ENCODE data around the gene ZBTB45. TPM values are rescaled to one million over a fixed set of nuclear protein-coding genes. Genes with fewer than 3 reads are reported as not detected.
A peak's percentile ranks its signal among the peaks of the same experiment; 100 is the strongest.
"Not testable (repeated sequence)": the region's sequence is repeated elsewhere in the genome, so short reads cannot be mapped to it uniquely, and the experiment has no call there.

The ZBTB45 gene
- total RNA-seq, 1 donor from 2014 or later: 2.2 TPM

DNA sequence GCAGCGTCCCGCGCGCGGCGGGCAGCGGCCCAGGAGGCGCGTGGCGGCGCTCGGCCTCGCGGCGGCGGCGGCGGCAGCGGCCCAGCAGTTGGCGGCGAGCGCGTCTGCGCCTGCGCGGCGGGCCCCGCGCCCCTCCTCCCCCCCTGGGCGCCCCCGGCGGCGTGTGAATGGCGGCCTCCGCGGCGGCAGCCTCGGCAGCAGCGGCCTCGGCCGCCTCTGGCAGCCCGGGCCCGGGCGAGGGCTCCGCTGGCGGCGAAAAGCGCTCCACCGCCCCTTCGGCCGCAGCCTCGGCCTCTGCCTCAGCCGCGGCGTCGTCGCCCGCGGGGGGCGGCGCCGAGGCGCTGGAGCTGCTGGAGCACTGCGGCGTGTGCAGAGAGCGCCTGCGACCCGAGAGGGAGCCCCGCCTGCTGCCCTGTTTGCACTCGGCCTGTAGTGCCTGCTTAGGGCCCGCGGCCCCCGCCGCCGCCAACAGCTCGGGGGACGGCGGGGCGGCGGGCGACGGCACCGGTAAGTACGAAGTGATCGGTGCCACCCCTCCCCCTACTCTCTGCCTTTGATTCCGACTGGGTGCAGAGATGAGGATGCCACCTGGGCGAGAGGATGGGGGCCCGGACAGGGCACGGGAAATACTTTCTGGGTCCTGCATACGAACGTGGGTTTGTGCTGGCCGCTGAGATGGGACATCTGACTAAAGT lies 25.1 kb upstream of the ZBTB45 start:
- H3K79me2 ChIP-seq (ENCODE audit: low read depth): peaks cover 51% of the 10 kb centered on the region
- no peaks in the 10 kb centered on the region for H3K9me3 Mint-ChIP-seq
- TF ChIP-seq EZH2 (IDR thresholded peaks at IDR 0.05) (no peak), EZH2phosphoT487 (IDR thresholded peaks at IDR 0.05) (no peak)
- TF ChIP-seq, protein P1, sequence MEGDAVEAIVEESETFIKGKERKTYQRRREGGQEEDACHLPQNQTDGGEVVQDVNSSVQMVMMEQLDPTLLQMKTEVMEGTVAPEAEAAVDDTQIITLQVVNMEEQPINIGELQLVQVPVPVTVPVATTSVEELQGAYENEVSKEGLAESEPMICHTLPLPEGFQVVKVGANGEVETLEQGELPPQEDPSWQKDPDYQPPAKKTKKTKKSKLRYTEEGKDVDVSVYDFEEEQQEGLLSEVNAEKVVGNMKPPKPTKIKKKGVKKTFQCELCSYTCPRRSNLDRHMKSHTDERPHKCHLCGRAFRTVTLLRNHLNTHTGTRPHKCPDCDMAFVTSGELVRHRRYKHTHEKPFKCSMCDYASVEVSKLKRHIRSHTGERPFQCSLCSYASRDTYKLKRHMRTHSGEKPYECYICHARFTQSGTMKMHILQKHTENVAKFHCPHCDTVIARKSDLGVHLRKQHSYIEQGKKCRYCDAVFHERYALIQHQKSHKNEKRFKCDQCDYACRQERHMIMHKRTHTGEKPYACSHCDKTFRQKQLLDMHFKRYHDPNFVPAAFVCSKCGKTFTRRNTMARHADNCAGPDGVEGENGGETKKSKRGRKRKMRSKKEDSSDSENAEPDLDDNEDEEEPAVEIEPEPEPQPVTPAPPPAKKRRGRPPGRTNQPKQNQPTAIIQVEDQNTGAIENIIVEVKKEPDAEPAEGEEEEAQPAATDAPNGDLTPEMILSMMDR (IDR thresholded peaks at IDR 0.05): no peak
- H3F3A ChIP-seq (ENCODE audit: low read depth): peaks cover 52% of the 10 kb centered on the region
- H3K36me3 Mint-ChIP-seq: peaks cover 26% of the 10 kb centered on the region
- H3K4me2 ChIP-seq: peak overlapping the region; percentile 99
- peak overlapping the region; percentile 99 for H3K4me3 ChIP-seq
- no peak overlapping the region for H2AFZ ChIP-seq (replicated peaks)
- peak overlapping the region; percentile 50 for H3K27ac Mint-ChIP-seq
- peaks cover 12% of the 10 kb centered on the region for H3K4me1 ChIP-seq
- peaks cover 18% of the 10 kb centered on the region for H3K27me3 Mint-ChIP-seq (ENCODE audit: insufficient read depth, low read depth)
- DNase-seq (ENCODE audit: low spot score): peak; percentile 90
- H3K36me3 ChIP-seq: no peaks in the 10 kb centered on the region
- peaks cover 21% of the 10 kb centered on the region for H3K4me1 Mint-ChIP-seq
- peak overlapping the region; percentile 99 for H3K4me3 Mint-ChIP-seq
- H3K27me3 ChIP-seq: peaks cover 31% of the 10 kb centered on the region
- H3K9ac ChIP-seq: peak overlapping the region; percentile 91
- H3K27ac ChIP-seq: peak overlapping the region; percentile 94
- no peaks in the 10 kb centered on the region for H3K9me3 ChIP-seq (ENCODE audit: low read depth)
- H4K20me1 ChIP-seq (ENCODE audit: low read depth): peaks cover 51% of the 10 kb centered on the region

DNA sequence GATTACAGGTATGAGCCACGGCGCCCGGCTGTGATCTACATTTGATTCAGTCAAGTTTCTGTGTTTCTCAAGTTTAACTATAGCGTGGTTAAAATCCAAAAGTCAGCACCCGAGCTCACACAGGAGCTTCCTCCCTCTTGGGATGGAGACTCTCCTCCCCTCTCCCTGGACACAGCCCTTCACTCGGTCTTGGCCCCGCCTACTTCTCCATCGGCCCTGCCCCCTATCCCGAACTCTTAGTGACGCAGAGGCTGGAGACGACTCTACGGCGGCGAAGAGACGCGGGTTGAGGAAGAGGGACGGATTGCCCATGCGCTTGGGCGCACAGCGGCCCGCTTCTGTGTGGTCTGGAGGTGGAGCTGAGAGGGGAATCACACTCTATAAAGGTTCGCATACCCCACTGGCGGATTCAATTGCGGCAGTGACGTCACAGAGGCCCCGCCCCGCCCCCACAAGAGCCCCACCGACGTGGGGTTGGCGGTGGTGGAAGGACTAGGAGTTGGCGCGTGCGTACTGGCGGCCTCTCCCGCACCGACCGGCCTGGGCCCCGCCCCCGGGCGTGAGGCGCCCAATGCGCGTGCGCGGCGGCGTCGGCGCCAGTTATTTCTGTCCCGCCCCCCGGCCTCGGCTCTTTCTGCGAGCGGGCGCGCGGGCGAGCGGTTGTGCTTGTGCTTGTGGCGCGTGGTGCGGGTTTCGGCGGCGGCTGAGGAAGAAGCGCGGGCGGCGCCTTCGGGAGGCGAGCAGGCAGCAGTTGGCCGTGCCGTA lies 24.4 kb upstream of the ZBTB45 start, which contains the start of gene TRIM28:
Gene TRIM28 (plus strand): TSS at position 239 of the 765 bp plus-strand sequence. CDS start 694 bp downstream, outside the sequence.
- H3K9ac ChIP-seq: peak within 1 kb of the TSS; percentile 91
- H3F3A ChIP-seq (ENCODE audit: low read depth): peaks cover 44% of the 10 kb centered on the region
- H4K20me1 ChIP-seq (ENCODE audit: low read depth): peaks cover 44% of the 10 kb centered on the region
- TF ChIP-seq, protein P1 (IDR thresholded peaks at IDR 0.05): no peak
- TF ChIP-seq EZH2 (IDR thresholded peaks at IDR 0.05) (no peak), EZH2phosphoT487 (IDR thresholded peaks at IDR 0.05) (no peak)
- H2AFZ ChIP-seq (replicated peaks): no peak within 1 kb of the TSS
- Mint-ChIP-seq H3K4me1 (peaks cover 21% of the 10 kb centered on the region), H3K36me3 (peaks cover 26% of the 10 kb centered on the region), H3K4me3 (peak within 1 kb of the TSS; percentile 99), H3K27me3 (ENCODE audit: insufficient read depth, low read depth) (peaks cover 24% of the 10 kb centered on the region), H3K9me3 (no peaks in the 10 kb centered on the region), H3K27ac (peak within 1 kb of the TSS; percentile 99)
- H3K4me2 ChIP-seq: peak within 1 kb of the TSS; percentile 99
- peak within 1 kb of the TSS; percentile 94 for H3K27ac ChIP-seq
- H3K4me3 ChIP-seq: peak within 1 kb of the TSS; percentile 99
- no peaks in the 10 kb centered on the region for H3K36me3 ChIP-seq
- DNase-seq (ENCODE audit: low spot score): peak; percentile 99
- H3K4me1 ChIP-seq: peaks cover 12% of the 10 kb centered on the region
- H3K27me3 ChIP-seq: peaks cover 38% of the 10 kb centered on the region
- H3K9me3 ChIP-seq (ENCODE audit: low read depth): no peaks in the 10 kb centered on the region
- H3K79me2 ChIP-seq (ENCODE audit: low read depth): peaks cover 45% of the 10 kb centered on the region

DNA sequence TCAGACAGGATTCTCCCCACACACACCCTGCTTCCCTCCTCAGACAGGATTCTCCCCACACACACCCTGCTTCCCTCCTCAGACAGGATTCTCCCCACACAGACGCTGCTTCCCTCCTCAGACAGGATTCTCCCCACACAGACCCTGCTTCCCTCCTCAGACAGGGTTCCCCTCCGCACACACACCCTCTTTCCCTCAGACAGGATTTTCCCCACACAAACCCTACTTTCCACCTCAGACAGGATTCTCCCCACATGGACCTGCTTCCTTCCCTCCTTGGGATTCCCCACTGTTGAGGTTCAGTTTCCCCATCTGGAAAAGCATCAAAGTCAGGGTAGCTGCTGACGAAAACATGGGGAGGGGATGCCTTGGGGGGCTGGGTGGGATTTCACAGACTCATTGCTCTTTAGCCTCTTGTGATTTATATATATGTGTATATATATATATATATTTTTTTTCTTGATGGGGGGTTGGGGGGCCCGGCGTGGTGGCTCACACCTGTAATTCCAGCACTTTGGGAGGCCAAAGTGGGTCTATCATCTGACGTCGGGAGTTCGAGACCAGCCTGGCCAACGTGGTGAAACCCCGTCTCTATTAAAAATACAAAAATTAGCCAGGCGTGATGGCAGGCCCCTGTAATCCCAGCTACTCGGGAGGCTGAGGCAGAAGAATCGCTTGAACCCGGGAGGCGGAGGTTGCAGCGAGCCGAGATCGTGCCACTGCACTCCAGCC lies 23.2 kb upstream of the ZBTB45 start:
- H3F3A ChIP-seq (ENCODE audit: low read depth): peaks cover 46% of the 10 kb centered on the region
- H3K36me3 ChIP-seq; DNase-seq (ENCODE audit: low spot score); H2AFZ ChIP-seq (replicated peaks); H3K27ac Mint-ChIP-seq; H3K9me3 Mint-ChIP-seq; H3K9me3 ChIP-seq (ENCODE audit: low read depth); H3K9ac ChIP-seq: not testable (repeated sequence)
- peaks cover 32% of the 10 kb centered on the region for H4K20me1 ChIP-seq (ENCODE audit: low read depth)
- H3K27me3 ChIP-seq: peaks cover 42% of the 10 kb centered on the region
- peak overlapping the region; percentile 99 for H3K4me3 ChIP-seq
- peaks cover 33% of the 10 kb centered on the region for H3K79me2 ChIP-seq (ENCODE audit: low read depth)
- Mint-ChIP-seq H3K27me3 (ENCODE audit: insufficient read depth, low read depth) (peaks cover 30% of the 10 kb centered on the region), H3K4me1 (peaks cover 27% of the 10 kb centered on the region), H3K4me3 (peak overlapping the region; percentile 74), H3K36me3 (peaks cover 21% of the 10 kb centered on the region)
- peaks cover 14% of the 10 kb centered on the region for H3K4me1 ChIP-seq
- peak overlapping the region; percentile 70 for H3K4me2 ChIP-seq
- H3K27ac ChIP-seq: peak overlapping the region; percentile 94

DNA sequence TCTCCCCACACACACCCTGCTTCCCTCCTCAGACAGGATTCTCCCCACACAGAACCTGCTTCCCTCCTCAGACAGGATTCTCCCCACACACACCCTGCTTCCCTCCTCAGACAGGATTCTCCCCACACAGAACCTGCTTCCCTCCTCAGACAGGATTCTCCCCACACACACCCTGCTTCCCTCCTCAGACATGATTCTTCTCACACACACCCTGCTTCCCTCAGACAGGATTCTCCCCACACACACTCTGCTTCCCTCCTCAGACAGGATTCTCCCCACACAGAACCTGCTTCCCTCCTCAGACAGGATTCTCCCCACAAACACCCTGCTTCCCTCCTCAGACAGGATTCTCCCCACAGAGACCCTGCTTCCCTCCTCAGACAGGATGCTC lies 19.6 kb upstream of the ZBTB45 start:
- Histone ChIP-seq H3F3A (ENCODE audit: low read depth) (peaks cover 26% of the 10 kb centered on the region), H3K27me3 (peaks cover 42% of the 10 kb centered on the region)
- H3K9me3 Mint-ChIP-seq; H3K4me1 ChIP-seq; H3K27ac Mint-ChIP-seq; DNase-seq (ENCODE audit: low spot score); H3K79me2 ChIP-seq (ENCODE audit: low read depth); H3K4me2 ChIP-seq; H3K36me3 Mint-ChIP-seq; H3K4me3 ChIP-seq; H3K9ac ChIP-seq; H2AFZ ChIP-seq (replicated peaks); H3K9me3 ChIP-seq (ENCODE audit: low read depth); H4K20me1 ChIP-seq (ENCODE audit: low read depth); H3K27ac ChIP-seq; H3K36me3 ChIP-seq: not testable (repeated sequence)
- Mint-ChIP-seq H3K27me3 (ENCODE audit: insufficient read depth, low read depth) (peaks cover 21% of the 10 kb centered on the region), H3K4me3 (peak overlapping the region; percentile 33), H3K4me1 (peaks cover 13% of the 10 kb centered on the region)

All from neural progenitor cell (in vitro differentiated cells).